Liver (tissue), 3 donors: Measurements from ENCODE around the gene SDE2.
"Not testable (repeated sequence)": the region's sequence is repeated elsewhere in the genome, so short reads cannot be mapped to it uniquely, and the experiment has no call there.

ENCODE experiments used
- CTCF ChIP-seq: fragments of 150-350 bp; IDR thresholded peaks from 2 replicates; pipeline ENCODE4 v1.5.1; 2017; ENCODE audit warnings: improper control_type of control experiment, low read depth, low read length; ENCODE audit not compliant: missing input control
- FOXA2 ChIP-seq: IDR thresholded peaks from 2 replicates; pipeline ENCODE4 v1.6.1; 2016; ENCODE audit warnings: antibody characterized with exemption
- HNF4G ChIP-seq: IDR thresholded peaks from 2 replicates; pipeline ENCODE4 v1.6.1; 2016; ENCODE audit warnings: antibody characterized with exemption
- JUND ChIP-seq, 2 donors: IDR thresholded peaks; 2 replicates each; pipeline ENCODE4 v1.6.1; 2016; ENCODE audit warnings: antibody characterized with exemption in 2 of 2
- REST ChIP-seq: IDR thresholded peaks from 2 replicates; pipeline ENCODE4 v1.6.1; 2016; ENCODE audit warnings: antibody characterized with exemption, mild to moderate bottlenecking
- TAF1 ChIP-seq: conservative IDR thresholded peaks from 2 replicates; pipeline ENCODE4 v1.6.1; 2016; ENCODE audit warnings: antibody characterized with exemption, mild to moderate bottlenecking
- YY1 ChIP-seq: IDR thresholded peaks from 2 replicates; pipeline ENCODE4 v1.6.1; 2016; ENCODE audit warnings: antibody characterized with exemption, mild to moderate bottlenecking
- donor health status: healthy.
- donor health status: healthy.

- not testable (repeated sequence) for TF ChIP-seq CTCF; JUND (IDR thresholded peaks at IDR 0.05); YY1; REST; FOXA2; TAF1; HNF4G
These were observed 63.1 kb downstream of the SDE2 start for GRCh38 chr1:225936086-225936485.
